CD4-positive, alpha-beta memory T cell (primary cell): Measurements from ENCODE around the gene PRR35. TPM values are rescaled to one million over a fixed set of nuclear protein-coding genes. Genes with fewer than 3 reads are reported as not detected.

ENCODE experiments used
- CTCF ChIA-PET: fragments of 350-600 bp; sonication (Branson Sonifier 250); formaldehyde crosslinking; loops from one replicate; lab custom pipeline; 2021; ENCODE audit warnings: inconsistent platforms; ENCODE audit not compliant: partially characterized antibody; lab: Charles Lee
- POLR2A ChIA-PET: fragments of 350-600 bp; sonication (Branson Sonifier 250); formaldehyde crosslinking; loops from one replicate; lab custom pipeline; 2021; ENCODE audit not compliant: partially characterized antibody; lab: Charles Lee
- DNase-seq, 5 donors: peaks; one replicate each; pipeline versions ENCODE4 v3.0.0 to v3.0.0-alpha.2; 2020 to 2022; ENCODE audit warnings: mixed read lengths in 1 of 5
- H3K27ac ChIP-seq: one replicate; pipeline ENCODE4 v1.7.0; 2013; ENCODE audit warnings: low read depth, low read length
- H3K27me3 ChIP-seq: 2 replicates; pipeline ENCODE4 v1.7.0; 2013; ENCODE audit warnings: mild to moderate bottlenecking, low read length, moderate library complexity; ENCODE audit not compliant: insufficient read depth
- H3K36me3 ChIP-seq: 2 replicates; pipeline ENCODE4 v1.7.0; 2013; ENCODE audit warnings: mild to moderate bottlenecking, low read length, moderate library complexity; ENCODE audit not compliant: insufficient read depth
- H3K4me1 ChIP-seq: 2 replicates; pipeline ENCODE4 v1.7.0; 2013; ENCODE audit warnings: mild to moderate bottlenecking, low read length, moderate library complexity; ENCODE audit not compliant: insufficient read depth
- H3K4me3 ChIP-seq, 2 donors: one replicate each; pipeline ENCODE4 v1.7.0; 2013; ENCODE audit warnings: low read length in 2 of 2, mild to moderate bottlenecking in 1 of 2
- H3K9me3 ChIP-seq, 2 donors: one replicate each; pipeline ENCODE4 v1.7.0; 2013; ENCODE audit warnings: low read length in 2 of 2, control low read depth in 1 of 2; ENCODE audit not compliant: control insufficient read depth in 1 of 2
- H3K27ac Mint-ChIP-seq, 7 donors: one replicate each; pipeline ENCODE4 v1.8.0; 2020 to 2021; ENCODE audit warnings: mixed read lengths in 7 of 7, mild to moderate bottlenecking in 6 of 7, inconsistent platforms in 3 of 7, moderate library complexity in 3 of 7
- H3K27me3 Mint-ChIP-seq, 2 donors: one replicate each; pipeline ENCODE4 v1.8.0; 2020 to 2021; ENCODE audit warnings: mixed read lengths in 2 of 2
- H3K36me3 Mint-ChIP-seq, 2 donors: one replicate each; pipeline ENCODE4 v1.8.0; 2020 to 2021; ENCODE audit warnings: mixed read lengths in 2 of 2, inconsistent platforms in 1 of 2, mild to moderate bottlenecking in 1 of 2
- H3K4me1 Mint-ChIP-seq, 4 donors: one replicate each; pipeline ENCODE4 v1.8.0; 2020 to 2021; ENCODE audit warnings: mixed read lengths in 4 of 4, mild to moderate bottlenecking in 1 of 4
- H3K4me3 Mint-ChIP-seq, 8 donors: one replicate each; pipeline ENCODE4 v1.8.0; 2020 to 2021; ENCODE audit warnings: mixed read lengths in 8 of 8, mild to moderate bottlenecking in 7 of 8, moderate library complexity in 6 of 8, inconsistent platforms in 3 of 8
- H3K9me3 Mint-ChIP-seq, 8 donors: one replicate each; pipeline ENCODE4 v1.8.0; 2020 to 2021; ENCODE audit warnings: mixed read lengths in 8 of 8, mild to moderate bottlenecking in 5 of 8, inconsistent platforms in 3 of 8, moderate library complexity in 1 of 8
- intact Hi-C: fragments of 100-400 bp; cut with micrococcal nuclease; formaldehyde crosslinking; loops from one replicate; pipeline ENCODE4 v1.15.1; 2023
- polyA plus RNA-seq, 2 donors: library from polyadenylated mRNA; unstranded; fragments of 300-500 nt; fragmentation: Illumina TruSeq; gene quantifications; one replicate each; pipeline ENCODE4 v1.2.3, GENCODE V29; 2021
- total RNA-seq, 2 experiments: library from RNA; stranded (reverse); gene quantifications; one replicate each; pipeline ENCODE4 v1.2.3, GENCODE V29; 2021

The PRR35 gene
- total and polyA plus RNA-seq, 4 experiments from 2014 or later = not detected

DNA sequence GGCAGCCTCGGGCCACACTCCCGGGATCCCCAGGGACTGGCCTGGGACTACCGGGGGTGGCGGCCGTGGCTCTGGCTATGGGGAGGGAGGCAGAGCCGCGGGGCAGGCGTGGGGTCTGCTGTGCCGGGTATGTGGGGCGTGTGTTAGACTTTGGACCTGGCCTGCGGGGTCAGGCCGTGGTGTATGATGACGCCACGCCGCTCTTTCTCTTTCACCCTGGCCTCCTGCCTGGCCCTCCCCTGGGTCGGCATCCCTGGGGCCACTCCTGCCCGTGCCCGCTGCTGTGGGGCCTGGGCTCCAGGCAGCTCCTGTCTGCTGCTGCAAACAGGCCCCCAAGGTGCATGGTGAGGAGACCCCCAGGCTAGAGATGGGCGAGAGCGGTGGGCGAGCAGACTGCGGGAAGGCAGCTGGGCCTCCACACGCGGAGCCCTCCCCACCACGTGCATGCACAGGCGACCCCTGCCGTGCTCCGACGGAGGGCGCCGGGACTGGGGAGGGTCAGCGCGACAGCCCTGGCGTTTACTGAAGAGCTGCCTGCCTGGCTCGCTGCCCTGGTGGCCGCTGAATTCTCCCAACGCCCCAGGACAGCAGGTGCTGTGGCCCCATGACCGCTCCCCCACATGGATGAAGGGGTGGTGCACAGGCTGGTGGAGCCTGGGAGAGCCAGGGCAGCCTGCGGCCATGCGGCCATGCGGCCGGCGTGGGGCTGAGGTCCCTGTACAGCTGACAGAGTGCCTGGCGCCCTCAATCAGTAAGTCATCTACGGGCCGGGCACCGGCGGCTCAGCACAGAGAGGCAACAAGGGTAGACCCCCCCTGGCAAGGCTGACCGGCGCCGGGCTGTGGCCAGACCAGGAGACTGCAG is 16.7 kb upstream of the PRR35 start:
- Mint-ChIP-seq H3K4me3 (no peak overlapping the region), H3K36me3 (peaks cover 0 to 9% of the 10 kb centered on the region in 2 donors), H3K27me3 (no peaks in the 10 kb centered on the region), H3K27ac (no peak overlapping the region), H3K9me3 (no peaks in the 10 kb centered on the region), H3K4me1 (peaks cover 0 to 4% (median 1%) of the 10 kb centered on the region in 4 donors)
- Histone ChIP-seq H3K4me1 (no peaks in the 10 kb centered on the region), H3K27me3 (no peaks in the 10 kb centered on the region), H3K36me3 (no peaks in the 10 kb centered on the region), H3K4me3 (no peak overlapping the region), H3K9me3 (no peaks in the 10 kb centered on the region), H3K27ac (no peak overlapping the region)
- ChIA-PET POLR2A (no interaction called here), CTCF (no interaction called here)
- no peak for DNase-seq
- intact Hi-C loops = no loop called here

- no peaks in the 10 kb centered on the region for H3K27me3 ChIP-seq
- ChIA-PET CTCF (no interaction called here), POLR2A (no interaction called here)
- no peaks in the 10 kb centered on the region for H3K9me3 ChIP-seq
- no peak for DNase-seq
- intact Hi-C loops = no loop called here
- Mint-ChIP-seq H3K27me3 (no peaks in the 10 kb centered on the region), H3K4me3 (no peak overlapping the region), H3K4me1 (peaks cover 0 to 1% (median 0%) of the 10 kb centered on the region in 4 donors), H3K27ac (no peak overlapping the region), H3K36me3 (peaks cover 0 to 5% of the 10 kb centered on the region in 2 donors), H3K9me3 (no peaks in the 10 kb centered on the region)
- H3K4me3 ChIP-seq = no peak overlapping the region
- no peaks in the 10 kb centered on the region for H3K4me1 ChIP-seq
- H3K27ac ChIP-seq = no peak overlapping the region
- no peaks in the 10 kb centered on the region for H3K36me3 ChIP-seq
These were observed 15.7 kb upstream of the PRR35 start for GRCh38 chr16:544517-544916.

DNA sequence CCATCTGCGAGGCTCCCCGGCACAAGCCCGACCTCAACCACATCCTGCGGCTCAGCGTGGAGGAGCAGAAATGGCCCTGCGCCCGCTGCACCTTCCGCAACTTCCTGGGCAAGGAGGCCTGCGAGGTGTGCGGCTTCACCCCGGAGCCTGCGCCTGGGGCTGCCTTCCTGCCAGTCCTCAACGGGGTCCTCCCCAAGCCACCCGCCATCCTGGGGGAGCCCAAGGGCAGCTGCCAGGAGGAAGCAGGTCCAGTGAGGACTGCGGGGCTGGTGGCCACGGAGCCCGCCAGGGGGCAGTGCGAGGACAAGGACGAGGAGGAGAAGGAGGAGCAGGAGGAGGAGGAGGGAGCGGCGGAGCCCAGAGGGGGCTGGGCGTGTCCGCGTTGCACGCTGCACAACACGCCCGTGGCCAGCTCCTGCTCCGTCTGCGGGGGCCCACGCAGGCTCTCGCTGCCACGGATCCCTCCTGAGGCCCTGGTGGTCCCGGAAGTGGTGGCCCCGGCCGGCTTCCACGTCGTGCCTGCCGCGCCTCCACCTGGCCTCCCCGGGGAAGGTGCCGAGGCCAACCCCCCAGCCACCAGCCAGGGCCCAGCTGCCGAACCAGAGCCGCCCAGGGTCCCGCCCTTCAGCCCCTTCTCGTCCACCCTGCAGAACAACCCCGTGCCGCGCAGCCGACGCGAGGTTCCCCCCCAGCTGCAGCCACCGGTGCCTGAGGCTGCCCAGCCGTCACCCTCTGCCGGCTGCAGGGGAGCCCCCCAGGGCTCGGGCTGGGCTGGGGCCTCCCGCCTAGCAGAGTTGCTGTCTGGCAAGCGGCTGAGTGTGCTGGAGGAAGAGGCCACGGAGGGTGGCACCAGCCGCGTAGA is 13.1 kb upstream of the PRR35 start:
- intact Hi-C loops = no loop called here
- Histone ChIP-seq H3K4me1 (no peaks in the 10 kb centered on the region), H3K27ac (no peak overlapping the region), H3K4me3 (no peak overlapping the region), H3K36me3 (no peaks in the 10 kb centered on the region), H3K9me3 (no peaks in the 10 kb centered on the region), H3K27me3 (no peaks in the 10 kb centered on the region)
- CTCF ChIA-PET = no interaction called here
- H3K27ac Mint-ChIP-seq = peak overlapping the region in 1 of 7 donors; percentile 51
- H3K4me1 Mint-ChIP-seq = peaks cover 0 to 1% (median 0%) of the 10 kb centered on the region in 4 donors
- DNase-seq = peak; percentile 28 to 63 (median 31)
- H3K4me3 Mint-ChIP-seq = no peak overlapping the region
- H3K9me3 Mint-ChIP-seq = no peaks in the 10 kb centered on the region
- H3K36me3 Mint-ChIP-seq = peaks cover 0 to 5% of the 10 kb centered on the region in 2 donors
- H3K27me3 Mint-ChIP-seq = no peaks in the 10 kb centered on the region
- POLR2A ChIA-PET = interaction anchor here (1.0 to 1.4 kb wide), 2 partner anchors 18 to 89 kb away, joined by 3 to 5 read pairs; partner anchors contain the start of gene METTL26

GRCh38 chr16:548586-548985 is 11.6 kb upstream of the PRR35 start:
- no peak overlapping the region for H3K4me3 ChIP-seq
- no peaks in the 10 kb centered on the region for H3K9me3 Mint-ChIP-seq
- H3K27me3 ChIP-seq = no peaks in the 10 kb centered on the region
- no peak overlapping the region for H3K27ac Mint-ChIP-seq
- no peaks in the 10 kb centered on the region for H3K9me3 ChIP-seq
- no peak for DNase-seq
- peaks cover 0 to 1% (median 0%) of the 10 kb centered on the region in 4 donors for H3K4me1 Mint-ChIP-seq
- CTCF ChIA-PET = no interaction called here
- H3K36me3 Mint-ChIP-seq = peaks cover 0 to 1% of the 10 kb centered on the region in 2 donors
- H3K27ac ChIP-seq = no peak overlapping the region
- POLR2A ChIA-PET = no interaction called here
- H3K27me3 Mint-ChIP-seq = no peaks in the 10 kb centered on the region
- no peaks in the 10 kb centered on the region for H3K36me3 ChIP-seq
- no peaks in the 10 kb centered on the region for H3K4me1 ChIP-seq
- H3K4me3 Mint-ChIP-seq = no peak overlapping the region
- intact Hi-C loops = no loop called here

DNA sequence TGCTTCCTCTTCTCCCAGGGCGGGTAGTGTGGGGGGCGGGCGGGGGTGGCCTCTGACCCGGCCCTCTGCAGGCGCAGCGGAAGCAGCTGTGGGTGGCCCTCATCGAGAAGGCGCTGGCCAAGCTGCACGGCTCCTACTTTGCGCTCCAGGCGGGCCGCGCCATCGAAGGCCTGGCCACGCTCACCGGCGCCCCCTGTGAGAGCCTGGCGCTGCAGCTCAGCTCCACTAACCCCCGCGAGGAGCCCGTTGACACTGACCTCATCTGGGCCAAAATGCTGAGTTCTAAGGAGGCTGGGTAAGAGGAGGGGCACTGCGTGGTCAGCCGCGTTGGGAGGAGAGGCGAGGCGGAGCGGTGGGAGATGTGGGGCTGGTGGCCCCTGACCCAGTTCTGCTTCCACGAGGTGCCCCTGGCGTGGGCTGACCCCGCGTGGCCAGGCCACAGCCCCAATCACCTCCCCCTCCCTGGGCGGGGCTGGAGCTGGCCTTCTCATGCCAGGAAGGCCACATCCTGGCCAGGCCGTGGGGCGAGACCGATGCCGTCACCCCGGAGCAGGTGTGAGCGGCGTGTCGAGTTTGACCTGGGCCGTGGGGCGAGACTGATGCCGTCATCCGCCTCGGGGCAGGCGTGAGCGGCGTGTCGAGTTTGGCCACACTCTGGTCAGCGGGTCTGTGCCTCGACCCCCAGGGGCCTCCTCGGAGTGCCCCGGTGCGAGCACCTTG is 10.5 kb upstream of the PRR35 start:
- ChIA-PET CTCF (no interaction called here), POLR2A (no interaction called here)

GRCh38 chr16:551210-551609 is 9.0 kb upstream of the PRR35 start:
- Histone ChIP-seq H3K27me3 (no peaks in the 10 kb centered on the region), H3K9me3 (no peaks in the 10 kb centered on the region), H3K4me3 (no peak overlapping the region), H3K4me1 (no peaks in the 10 kb centered on the region), H3K27ac (no peak overlapping the region), H3K36me3 (no peaks in the 10 kb centered on the region)
- Mint-ChIP-seq H3K27ac (no peak overlapping the region), H3K4me3 (no peak overlapping the region), H3K36me3 (peaks cover 0 to 1% of the 10 kb centered on the region in 2 donors), H3K27me3 (no peaks in the 10 kb centered on the region), H3K9me3 (no peaks in the 10 kb centered on the region), H3K4me1 (no peaks in the 10 kb centered on the region)
- ChIA-PET POLR2A (no interaction called here), CTCF (no interaction called here)
- DNase-seq = no peak
- intact Hi-C loops = no loop called here

More for the DNA sequence above, 10.5 kb upstream of the PRR35 start:
- no peaks in the 10 kb centered on the region for H3K27me3 Mint-ChIP-seq
- H3K4me1 Mint-ChIP-seq = peaks cover 0 to 1% (median 0%) of the 10 kb centered on the region in 4 donors
- Histone ChIP-seq H3K4me3 (no peak overlapping the region), H3K9me3 (no peaks in the 10 kb centered on the region), H3K27ac (no peak overlapping the region), H3K27me3 (no peaks in the 10 kb centered on the region), H3K4me1 (no peaks in the 10 kb centered on the region), H3K36me3 (no peaks in the 10 kb centered on the region)
- no peaks in the 10 kb centered on the region for H3K9me3 Mint-ChIP-seq
- no peak overlapping the region for H3K4me3 Mint-ChIP-seq
- no peak overlapping the region for H3K27ac Mint-ChIP-seq
- intact Hi-C loops = no loop called here
- peaks cover 0 to 3% of the 10 kb centered on the region in 2 donors for H3K36me3 Mint-ChIP-seq
- DNase-seq = no peak

GRCh38 chr16:552171-552570 is 8.0 kb upstream of the PRR35 start:
- H3K4me1 Mint-ChIP-seq = no peaks in the 10 kb centered on the region
- CTCF ChIA-PET = no interaction called here
- Histone ChIP-seq H3K4me3 (no peak overlapping the region), H3K36me3 (no peaks in the 10 kb centered on the region), H3K27ac (no peak overlapping the region), H3K4me1 (no peaks in the 10 kb centered on the region), H3K27me3 (no peaks in the 10 kb centered on the region), H3K9me3 (no peaks in the 10 kb centered on the region)
- H3K36me3 Mint-ChIP-seq = peaks cover 0 to 1% of the 10 kb centered on the region in 2 donors
- no peaks in the 10 kb centered on the region for H3K27me3 Mint-ChIP-seq
- POLR2A ChIA-PET = no interaction called here
- intact Hi-C loops = no loop called here
- H3K27ac Mint-ChIP-seq = no peak overlapping the region
- no peak for DNase-seq
- H3K9me3 Mint-ChIP-seq = no peaks in the 10 kb centered on the region
- no peak overlapping the region for H3K4me3 Mint-ChIP-seq
